HCT116 (cell line): Measurements from ENCODE around the gene RPL3. TPM values are rescaled to one million over a fixed set of nuclear protein-coding genes. Genes with fewer than 3 reads are reported as not detected.

Source experiments
- ATAC-seq: fragments of 200-7000 bp; cut with Tn5 transposase; 2 replicates; pipeline ENCODE4 v1.9.1; 2020; ENCODE audit warnings: mild to moderate bottlenecking, moderate library complexity
- BruUV-seq: library from RNA; stranded (reverse); fragments of 400-500 nt; replicated peaks from 2 replicates; lab custom pipeline; 2021; lab: Mats Ljungman, UMichigan
- CTCF ChIA-PET: fragments of 300-600 bp; sonication (Branson Sonifier 250); formaldehyde crosslinking; loops from one replicate; lab custom pipeline; 2021; ENCODE audit warnings: antibody characterized with exemption; lab: Charles Lee
- POLR2A ChIA-PET: fragments of 300-600, 350-600 bp; sonication (Branson Sonifier 250); formaldehyde crosslinking; loops from one replicate; lab custom pipeline; 2021; ENCODE audit warnings: antibody characterized with exemption; lab: Charles Lee
- RAD21 ChIA-PET, 2 experiments: fragments of 300-600 bp; sonication (Branson Sonifier 250); formaldehyde crosslinking; loops; one replicate each; lab custom pipeline; 2023; ENCODE audit warnings: low total read pairs in 2 of 2; ENCODE audit not compliant: uncharacterized antibody in 2 of 2, unreplicated experiment in 2 of 2, low non-redundant PET in 1 of 2; lab: Charles Lee
- DNase-seq: peaks from one replicate; pipeline ENCODE4 v3.0.0-alpha.2; 2010; ENCODE audit warnings: low read depth, low spot score
- H2AFZ ChIP-seq: fragments of 200-600 bp; shearing (Covaris generic), sonication (generic); 2 replicates; pipeline ENCODE4 v1.6.1; 2017; ENCODE audit warnings: low read depth, mixed run types, mixed read lengths, antibody characterized with exemption, low read length; ENCODE audit not compliant: poor library complexity, severe bottlenecking
- H3K27ac ChIP-seq: 2 replicates; pipeline ENCODE4 v1.5.1; 2012; ENCODE audit warnings: low read depth, low read length
- H3K27me3 ChIP-seq: fragments of 200-600 bp; sonication (generic); 2 replicates; pipeline ENCODE4 v1.6.1; 2016; ENCODE audit warnings: mixed run types, low read length, mixed read lengths; ENCODE audit not compliant: insufficient read depth
- H3K36me3 ChIP-seq, 2 experiments: fragments of 200-500 bp in 1 of 2; fragments of 200-600 bp in 1 of 2; sonication (Bioruptor generic) in 1 of 2; sonication (generic) in 1 of 2; 2 replicates each; pipeline versions ENCODE4 v1.5.1 to v1.6.1; 2014 to 2016; ENCODE audit warnings: low read length in 2 of 2, inconsistent platforms in 1 of 2, mixed read lengths in 1 of 2, mixed run types in 1 of 2; ENCODE audit not compliant: insufficient read depth in 2 of 2, control insufficient read depth in 1 of 2
- H3K4me1 ChIP-seq, 2 experiments: fragments of 200-600 bp in 1 of 2; sonication (generic) in 1 of 2; 2 replicates each; pipeline versions ENCODE4 v1.5.1 to v1.6.1; 2012 to 2017; ENCODE audit warnings: low read length in 2 of 2, inconsistent platforms in 1 of 2, mild to moderate bottlenecking in 1 of 2, mixed read lengths in 1 of 2, mixed run types in 1 of 2, moderate library complexity in 1 of 2; ENCODE audit not compliant: insufficient read depth in 2 of 2, control insufficient read depth in 1 of 2
- H3K4me2 ChIP-seq: fragments of 200-600 bp; sonication (generic); 2 replicates; pipeline ENCODE4 v1.6.1; 2017; ENCODE audit warnings: mixed run types, low read length, mixed read lengths
- H3K4me3 ChIP-seq, 2 experiments: fragments of 200-600 bp in 1 of 2; sonication (generic) in 1 of 2; replicated peaks in 1 of 2; 2 replicates each; pipeline ENCODE4 v1.5.1; 2011 to 2016; ENCODE audit warnings: low read length in 2 of 2, control low read depth in 1 of 2, low read depth in 1 of 2, mild to moderate bottlenecking in 1 of 2, mixed read lengths in 1 of 2, mixed run types in 1 of 2
- H3K79me2 ChIP-seq: fragments of 200-600 bp; sonication (generic); 2 replicates; pipeline ENCODE4 v1.6.1; 2017; ENCODE audit warnings: mild to moderate bottlenecking, mixed run types, low read length, moderate library complexity, mixed read lengths; ENCODE audit not compliant: insufficient read depth
- H3K9ac ChIP-seq: fragments of 200-600 bp; sonication (generic); 2 replicates; pipeline ENCODE4 v1.6.1; 2016; ENCODE audit warnings: low read length, mixed read lengths
- H3K9me2 ChIP-seq: fragments of 200-600 bp; sonication (generic), shearing (Covaris generic); 2 replicates; pipeline ENCODE4 v1.6.1; 2017; ENCODE audit warnings: mixed run types, mild to moderate bottlenecking, moderate library complexity; ENCODE audit not compliant: insufficient read depth
- H3K9me3 ChIP-seq, 2 experiments: fragments of 200-500 bp in 1 of 2; fragments of 200-600 bp in 1 of 2; sonication (Bioruptor generic) in 1 of 2; sonication (generic) in 1 of 2; 2 replicates each; pipeline ENCODE4 v1.6.1; 2014 to 2017; ENCODE audit warnings: low read length in 2 of 2, mixed read lengths in 2 of 2, inconsistent platforms in 1 of 2, low read depth in 1 of 2, mild to moderate bottlenecking in 1 of 2, mixed run types in 1 of 2, moderate library complexity in 1 of 2; ENCODE audit not compliant: control insufficient read depth in 1 of 2, insufficient read depth in 1 of 2
- H4K20me1 ChIP-seq: fragments of 200-600 bp; sonication (generic), shearing (Covaris generic); 2 replicates; pipeline ENCODE4 v1.6.1; 2017; ENCODE audit warnings: mixed run types, mild to moderate bottlenecking, moderate library complexity; ENCODE audit not compliant: insufficient read depth
- ATF3 ChIP-seq: IDR thresholded peaks from 2 replicates; pipeline ENCODE4 v1.6.1; 2012
- EGR1 ChIP-seq: IDR thresholded peaks from 2 replicates; pipeline ENCODE4 v1.6.1; 2012; ENCODE audit warnings: low read depth
- EZH2 ChIP-seq: fragments of 200-600 bp; sonication (generic); IDR thresholded peaks from 2 replicates; pipeline ENCODE4 v1.6.1; 2017; ENCODE audit warnings: antibody characterized with exemption, mixed run types
- FOSL1 ChIP-seq: IDR thresholded peaks from 2 replicates; pipeline ENCODE4 v1.6.1; 2012; ENCODE audit warnings: low read depth
- MAX ChIP-seq: IDR thresholded peaks from 2 replicates; pipeline ENCODE4 v1.6.1; 2012
- SP1 ChIP-seq: IDR thresholded peaks from 2 replicates; pipeline ENCODE4 v1.6.1; 2012; ENCODE audit warnings: low read depth
- intact Hi-C: fragments of 100-400 bp; cut with micrococcal nuclease; formaldehyde crosslinking; loops from 2 replicates; pipeline ENCODE4 v1.10.0; 2022
- total RNA-seq: library from RNA; stranded (reverse); gene quantifications from one replicate; pipeline ENCODE4 v1.2.1, GENCODE V29; 2021; ENCODE audit not compliant: unreplicated experiment
- TF ChIP-seq, protein P1 (sequence below): IDR thresholded peaks from 2 replicates; pipeline ENCODE4 v1.6.1; 2011; ENCODE audit warnings: mild to moderate bottlenecking, low read length, moderate library complexity; ENCODE audit not compliant: insufficient replicate concordance; ENCODE audit errors: extremely low read depth

The RPL3 gene
- total RNA-seq, 1 experiment from 2014 or later = 2,966 TPM

DNA sequence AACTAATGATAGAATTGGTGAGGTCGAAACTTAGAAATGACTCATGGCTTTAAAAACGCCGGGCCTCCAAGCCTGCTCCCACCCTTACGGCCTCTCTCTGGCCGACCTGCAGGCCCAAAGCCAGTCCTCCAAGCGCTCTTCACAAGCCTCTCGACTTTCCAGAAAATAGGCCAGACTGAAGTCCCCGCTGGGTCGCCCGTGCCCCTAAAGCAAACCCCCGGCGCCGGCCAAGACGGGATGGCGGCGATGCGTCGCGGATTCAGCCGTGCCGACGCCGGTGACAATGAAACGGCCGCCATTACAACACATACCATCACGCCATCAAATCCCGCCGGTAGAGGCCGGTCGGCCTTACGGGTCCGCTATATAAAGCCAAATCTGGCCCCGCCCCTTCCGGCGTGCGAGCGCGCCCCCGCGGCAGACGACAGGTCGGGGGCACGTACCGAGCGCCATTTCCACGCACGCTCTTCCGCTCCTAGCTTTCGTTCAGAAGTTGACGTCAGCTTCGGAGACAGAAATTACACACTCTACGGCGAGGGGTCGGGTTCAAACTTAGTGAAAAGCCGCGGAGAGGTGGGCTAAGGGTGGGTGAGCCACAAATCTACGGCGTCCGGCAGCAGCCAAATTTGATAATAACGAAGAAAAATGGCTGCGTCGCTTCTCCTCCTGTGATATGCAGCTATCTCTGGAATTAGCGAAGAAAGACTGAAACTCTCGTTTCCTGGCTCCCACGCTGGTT is at the start of gene RPL3 (continued):
- TF ChIP-seq MAX (no peak), SP1 (no peak)
- TF ChIP-seq, protein P1, sequence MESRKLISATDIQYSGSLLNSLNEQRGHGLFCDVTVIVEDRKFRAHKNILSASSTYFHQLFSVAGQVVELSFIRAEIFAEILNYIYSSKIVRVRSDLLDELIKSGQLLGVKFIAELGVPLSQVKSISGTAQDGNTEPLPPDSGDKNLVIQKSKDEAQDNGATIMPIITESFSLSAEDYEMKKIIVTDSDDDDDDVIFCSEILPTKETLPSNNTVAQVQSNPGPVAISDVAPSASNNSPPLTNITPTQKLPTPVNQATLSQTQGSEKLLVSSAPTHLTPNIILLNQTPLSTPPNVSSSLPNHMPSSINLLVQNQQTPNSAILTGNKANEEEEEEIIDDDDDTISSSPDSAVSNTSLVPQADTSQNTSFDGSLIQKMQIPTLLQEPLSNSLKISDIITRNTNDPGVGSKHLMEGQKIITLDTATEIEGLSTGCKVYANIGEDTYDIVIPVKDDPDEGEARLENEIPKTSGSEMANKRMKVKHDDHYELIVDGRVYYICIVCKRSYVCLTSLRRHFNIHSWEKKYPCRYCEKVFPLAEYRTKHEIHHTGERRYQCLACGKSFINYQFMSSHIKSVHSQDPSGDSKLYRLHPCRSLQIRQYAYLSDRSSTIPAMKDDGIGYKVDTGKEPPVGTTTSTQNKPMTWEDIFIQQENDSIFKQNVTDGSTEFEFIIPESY = peak; percentile 90

- ATAC-seq (no peak), DNase-seq (no peak)
- ChIA-PET CTCF (no interaction called here), POLR2A (no interaction called here), RAD21 (no interaction called here)
- H3K4me1 ChIP-seq = peaks cover under 1 to 3% of the 10 kb centered on the region in 2 experiments; a peak in 2 of 4 replicates
- BruUV-seq = no TSS peak
- no peak overlapping the region for H2AFZ ChIP-seq
- no peak overlapping the region for H3K4me3 ChIP-seq
- intact Hi-C loops = no loop called here
- H3K9me3 ChIP-seq = peaks cover 0 to 4% of the 10 kb centered on the region in 2 experiments; a peak in 2 of 4 replicates
- no peak overlapping the region for H3K4me2 ChIP-seq
- no peak overlapping the region for H3K27ac ChIP-seq
- H3K9ac ChIP-seq = no peak overlapping the region
- H3K79me2 ChIP-seq = no peaks in the 10 kb centered on the region
- H4K20me1 ChIP-seq = no peaks in the 10 kb centered on the region
- H3K36me3 ChIP-seq = no peaks in the 10 kb centered on the region
- TF ChIP-seq EGR1 (no peak), ATF3 (no peak), EZH2 (no peak), FOSL1 (no peak)
- H3K27me3 ChIP-seq = no peaks in the 10 kb centered on the region
- no peaks in the 10 kb centered on the region for H3K9me2 ChIP-seq
These were observed 49.8 kb upstream of the RPL3 start for GRCh38 chr22:39369186-39369585.
